ENCODE measurements around the gene MET. TPM values are rescaled to one million over a fixed set of nuclear protein-coding genes. Genes with fewer than 3 reads are reported as not detected.

MET gene
- total RNA-seq, 1 experiment from 2014 or later: 5.0 TPM

DNA sequence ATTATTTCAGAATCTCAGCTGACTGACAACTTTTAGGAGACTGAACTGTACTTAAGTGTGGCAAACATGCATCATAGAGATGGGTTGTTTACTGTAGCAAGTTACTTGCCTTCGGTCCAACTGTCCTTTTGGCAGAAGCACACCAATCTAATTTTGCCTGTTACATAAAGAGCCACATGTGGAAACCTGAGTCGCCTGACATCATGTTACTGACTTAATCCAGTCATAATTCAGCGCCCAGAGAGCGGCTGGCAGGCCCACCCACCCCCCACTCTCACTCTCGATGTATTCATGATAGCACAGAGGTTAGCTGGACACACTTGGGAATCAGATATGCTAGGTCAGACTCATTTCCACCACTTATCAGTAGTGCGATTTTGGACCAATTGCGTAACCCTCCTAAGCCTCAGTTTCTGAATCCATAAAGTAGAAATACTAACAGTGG is 133.1 kb downstream of the MET start:
- Histone ChIP-seq H3K27me3 (ENCODE audit: insufficient read depth, low read length) (no peaks in the 10 kb centered on the region), H3K79me1 (ENCODE audit: insufficient read depth, low read depth, low read length, poor library complexity, severe bottlenecking) (no peaks in the 10 kb centered on the region), H4K5ac (ENCODE audit: insufficient read length, low read depth, low read length) (no peak overlapping the region), H3K14ac (ENCODE audit: insufficient read depth, low read length) (no peak overlapping the region), H3K18ac (ENCODE audit: insufficient read length, low read depth, low read length) (no peak overlapping the region), H2AK5ac (ENCODE audit: insufficient read length, low read length) (no peak overlapping the region), H4K91ac (ENCODE audit: insufficient read length, low read depth, low read length) (no peak overlapping the region), H3K4me1 (ENCODE audit: insufficient read depth, low read length) (peaks cover 3% of the 10 kb centered on the region; the same call in 1 of the 2 replicates), H3K4me2 (ENCODE audit: insufficient read depth, insufficient read length, low read length) (no peak overlapping the region), H4K8ac (replicated peaks; ENCODE audit: insufficient read length, low read depth, low read length) (no peak overlapping the region), H3T11ph (ENCODE audit: low read length) (no peak overlapping the region), H3K23ac (ENCODE audit: insufficient read length, low read depth, low read length) (no peak overlapping the region), H4K20me1 (ENCODE audit: control insufficient read depth, insufficient read depth, insufficient read length) (no peaks in the 10 kb centered on the region), H3K79me2 (ENCODE audit: insufficient read depth, low read length) (no peaks in the 10 kb centered on the region), H2BK15ac (ENCODE audit: low read depth, low read length) (no peak overlapping the region), H2AFZ (ENCODE audit: low read length) (no peak overlapping the region), H3K23me2 (ENCODE audit: insufficient read length, low read depth, low read length, poor library complexity, severe bottlenecking) (no peaks in the 10 kb centered on the region), H2BK5ac (ENCODE audit: insufficient read length, low read length) (no peak overlapping the region), H3K56ac (ENCODE audit: insufficient read length, low read depth, low read length) (no peak overlapping the region), H2BK12ac (ENCODE audit: insufficient read length, low read depth, low read length) (no peak overlapping the region), H3K4ac (ENCODE audit: low read depth, low read length) (no peak overlapping the region), H3K27ac (ENCODE audit: insufficient read length, low read depth, low read length) (no peak overlapping the region), H3K9me3 (ENCODE audit: control insufficient read depth, low read depth, low read length) (no peaks in the 10 kb centered on the region), H2BK120ac (ENCODE audit: low read depth, low read length, poor library complexity, severe bottlenecking) (no peak overlapping the region), H2BK20ac (ENCODE audit: low read depth, low read length, poor library complexity, severe bottlenecking) (no peak overlapping the region), H3K9ac (ENCODE audit: extremely low read depth, insufficient read length, low read length) (no peak overlapping the region)
- Mint-ChIP-seq H3K36me3 (ENCODE audit: insufficient read depth in 1 of 3, low read depth in 3 of 3) (no peaks in the 10 kb centered on the region), H3K27me3 (ENCODE audit: low read depth) (no peaks in the 10 kb centered on the region), H3K9me3 (no peaks in the 10 kb centered on the region), H3K27ac (no peak overlapping the region), H3K4me3 (no peak overlapping the region), H3K4me1 (peaks cover 22% of the 10 kb centered on the region in 2 experiments)
- no peak for DNase-seq
- WGBS (ENCODE audit: extremely low coverage, insufficient read length, low lambda C conversion rate): no CpG with 5 or more reads among the region's 7 CpGs
- TF ChIP-seq, protein P1, sequence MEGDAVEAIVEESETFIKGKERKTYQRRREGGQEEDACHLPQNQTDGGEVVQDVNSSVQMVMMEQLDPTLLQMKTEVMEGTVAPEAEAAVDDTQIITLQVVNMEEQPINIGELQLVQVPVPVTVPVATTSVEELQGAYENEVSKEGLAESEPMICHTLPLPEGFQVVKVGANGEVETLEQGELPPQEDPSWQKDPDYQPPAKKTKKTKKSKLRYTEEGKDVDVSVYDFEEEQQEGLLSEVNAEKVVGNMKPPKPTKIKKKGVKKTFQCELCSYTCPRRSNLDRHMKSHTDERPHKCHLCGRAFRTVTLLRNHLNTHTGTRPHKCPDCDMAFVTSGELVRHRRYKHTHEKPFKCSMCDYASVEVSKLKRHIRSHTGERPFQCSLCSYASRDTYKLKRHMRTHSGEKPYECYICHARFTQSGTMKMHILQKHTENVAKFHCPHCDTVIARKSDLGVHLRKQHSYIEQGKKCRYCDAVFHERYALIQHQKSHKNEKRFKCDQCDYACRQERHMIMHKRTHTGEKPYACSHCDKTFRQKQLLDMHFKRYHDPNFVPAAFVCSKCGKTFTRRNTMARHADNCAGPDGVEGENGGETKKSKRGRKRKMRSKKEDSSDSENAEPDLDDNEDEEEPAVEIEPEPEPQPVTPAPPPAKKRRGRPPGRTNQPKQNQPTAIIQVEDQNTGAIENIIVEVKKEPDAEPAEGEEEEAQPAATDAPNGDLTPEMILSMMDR (conservative IDR thresholded peaks at IDR 0.05): no peak

Measured in H9 (cell line).